GM13976 (cell line): ENCODE results near the gene HCN3.

ENCODE experiments used
- DNase-seq: peaks from one replicate; pipeline ENCODE4 v3.0.0; 2012; ENCODE audit warnings: low spot score
- CTCF ChIP-seq: IDR thresholded peaks from 2 replicates; pipeline ENCODE4 v1.5.1; 2012; ENCODE audit warnings: borderline replicate concordance, mild to moderate bottlenecking; ENCODE audit not compliant: insufficient read depth; ENCODE audit errors: extremely low read depth, missing control alignments, control extremely low read depth
- in situ Hi-C: fragments of 300-500 bp; cut with MboI; formaldehyde crosslinking; loops from one replicate; pipeline ENCODE4 v1.12.0; 2022; ENCODE audit warnings: low sequenced_read_pairs, mixed read lengths, inconsistent platforms; ENCODE audit not compliant: unreplicated experiment

HCN3 gene

DNA sequence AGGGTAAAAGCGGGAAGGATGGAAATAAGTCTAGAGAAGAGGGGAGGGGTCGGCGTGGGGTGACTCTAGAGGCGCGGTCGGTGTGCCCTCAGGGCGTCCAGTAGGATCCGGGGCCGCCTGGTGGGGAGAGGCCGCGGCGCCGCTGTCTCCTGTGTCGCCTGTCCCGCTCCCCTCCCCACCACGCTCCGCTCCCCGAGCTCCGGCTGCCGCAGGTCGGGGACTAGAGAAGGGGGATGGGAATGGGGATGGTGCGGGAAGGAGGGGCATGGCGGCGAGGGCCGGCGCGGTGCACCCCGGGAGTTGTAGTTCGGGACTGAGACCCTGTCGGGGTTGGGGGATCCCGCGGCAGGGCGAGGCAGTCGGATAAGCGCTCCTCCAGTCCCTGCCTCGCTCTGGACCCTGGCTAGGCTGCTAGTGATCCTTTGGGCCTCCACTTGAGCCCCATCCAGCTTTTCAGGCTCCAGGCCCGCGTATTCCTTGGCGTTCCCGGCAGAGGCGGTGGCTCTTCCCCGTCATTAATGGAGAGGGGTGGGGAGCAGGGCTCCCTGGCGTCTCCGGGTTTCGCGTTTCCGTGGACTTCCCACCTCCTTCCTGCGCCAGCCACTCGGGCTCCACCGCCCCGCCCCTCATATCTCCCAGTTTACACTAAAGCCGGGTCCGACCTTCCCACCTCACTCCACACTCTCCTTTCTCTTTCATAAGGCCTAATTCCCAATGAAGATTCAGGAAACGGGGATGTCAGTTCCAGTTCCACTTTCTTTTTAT lies 21.8 kb upstream of the HCN3 start, which contains the start of gene ENTREP3:
Gene ENTREP3 (minus strand): TSS at position 241 of the 765 bp plus-strand sequence. CDS start 606 bp downstream, outside the sequence.
- in situ Hi-C loops = no loop called here
- peak; percentile 96 for DNase-seq

DNA sequence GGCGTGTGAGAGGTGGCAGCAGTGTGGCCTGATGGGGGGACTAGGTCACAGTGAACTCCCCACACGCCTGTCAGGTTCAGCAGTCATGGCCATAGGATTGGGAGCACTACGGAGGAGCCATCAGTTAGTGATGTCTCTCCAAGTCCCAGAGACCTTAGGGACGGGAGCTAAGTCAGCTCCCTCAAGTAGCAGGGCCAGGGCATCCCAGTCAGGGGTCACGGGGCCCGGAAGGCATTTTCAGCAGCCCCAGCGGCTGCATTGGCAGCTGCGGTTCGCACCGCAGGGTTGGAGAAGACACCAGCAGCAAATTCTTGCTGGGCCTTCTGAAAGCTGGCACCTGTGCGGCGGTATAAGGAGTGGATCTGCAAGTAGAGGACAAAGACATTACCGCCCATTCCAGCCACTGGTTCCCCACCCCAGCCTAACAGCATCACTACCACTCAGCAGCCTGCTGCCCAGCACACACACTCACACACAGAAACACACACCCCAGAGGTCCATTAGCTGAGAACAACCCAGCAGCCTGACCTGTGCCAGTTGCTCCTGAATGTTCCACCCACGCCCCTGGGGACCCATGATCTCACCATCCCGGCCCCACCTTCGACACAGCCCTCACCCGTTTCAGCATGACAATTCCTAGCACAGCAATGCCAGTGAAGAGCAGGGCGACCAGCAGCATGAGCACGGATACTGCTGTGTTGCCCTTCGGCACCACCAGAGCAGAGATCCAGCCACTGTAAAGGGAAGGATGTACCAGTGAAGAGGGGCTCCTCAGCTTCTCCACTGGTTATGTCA lies 21.0 kb upstream of the HCN3 start:
- TF ChIP-seq CTCF = no peak
- in situ Hi-C loops = no loop called here
- DNase-seq = no peak

More for the DNA sequence above, 21.8 kb upstream of the HCN3 start, which contains the start of gene ENTREP3:
- TF ChIP-seq CTCF = no peak

- DNase-seq = no peak
- in situ Hi-C loops = no loop called here
- TF ChIP-seq CTCF = no peak
Observed at GRCh38 chr1:155260276-155260675, 17.0 kb upstream of the HCN3 start.

- no peak for TF ChIP-seq CTCF
- DNase-seq = no peak
- in situ Hi-C loops = no loop called here
Observed at GRCh38 chr1:155261493-155261851, 15.8 kb upstream of the HCN3 start.

- in situ Hi-C loops = no loop called here
- no peak for TF ChIP-seq CTCF
- peak; percentile 97 for DNase-seq
Observed at GRCh38 chr1:155261852-155262673, 15.2 kb upstream of the HCN3 start, which contains the start of gene SCAMP3. TSS of gene SCAMP3 (minus strand) at chr1:155262360. CDS start at chr1:155262151, 209 bp downstream.

DNA sequence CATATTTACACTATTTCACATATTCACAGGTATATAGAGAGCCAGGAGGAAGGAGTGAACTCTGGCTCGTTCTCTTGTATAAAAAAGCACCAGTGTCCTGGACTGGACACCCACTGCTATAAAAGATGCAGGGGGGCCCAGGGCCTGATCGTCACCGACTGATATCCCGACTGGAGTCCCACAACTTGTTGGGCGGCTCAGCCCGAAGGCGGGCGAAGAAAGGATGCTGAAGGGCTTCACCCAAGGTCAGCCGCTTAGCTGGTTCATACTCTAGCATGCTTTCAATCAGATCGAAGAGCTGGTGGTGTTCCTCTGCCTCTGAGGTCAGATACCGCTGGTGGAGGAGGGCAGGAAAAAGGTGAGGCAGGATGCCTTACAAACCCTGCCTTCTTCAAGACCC lies 14.2 kb upstream of the HCN3 start:
- in situ Hi-C loops = no loop called here
- DNase-seq = no peak
- TF ChIP-seq CTCF = no peak
